ENCODE measurements around the gene TEAD1.
A peak's percentile ranks its signal among the peaks of the same experiment; 100 is the strongest.

The TEAD1 gene

GRCh38 chr11:12859872-12860657 lies 185.8 kb downstream of the TEAD1 start:
- Histone ChIP-seq H3K36me3 (ENCODE audit: low read depth) (peaks cover 13% of the 10 kb centered on the region; the same call in 1 of the 2 replicates), H3K4me1 (ENCODE audit: insufficient read depth, poor library complexity, severe bottlenecking) (peaks cover 6% of the 10 kb centered on the region), H3K27ac (ENCODE audit: poor library complexity, severe bottlenecking) (no peak overlapping the region), H3K9me3 (ENCODE audit: severe bottlenecking) (no peaks in the 10 kb centered on the region), H3K27me3 (ENCODE audit: insufficient read depth, poor library complexity, severe bottlenecking) (no peaks in the 10 kb centered on the region), H3K4me3 (ENCODE audit: severe bottlenecking) (no peak overlapping the region)
- no peak for TF ChIP-seq CTCF (IDR thresholded peaks at IDR 0.05; ENCODE audit: poor library complexity, severe bottlenecking)
- ATAC-seq (ENCODE audit: low read depth) (no peak), DNase-seq (ENCODE audit: low spot score) (no peak)

- H3K27ac ChIP-seq (ENCODE audit: poor library complexity, severe bottlenecking): no peak overlapping the region
- TF ChIP-seq CTCF (IDR thresholded peaks at IDR 0.05; ENCODE audit: poor library complexity, severe bottlenecking): no peak
- no peak for ATAC-seq (ENCODE audit: low read depth)
These were observed 186.6 kb downstream of the TEAD1 start for GRCh38 chr11:12860827-12861226.

DNA sequence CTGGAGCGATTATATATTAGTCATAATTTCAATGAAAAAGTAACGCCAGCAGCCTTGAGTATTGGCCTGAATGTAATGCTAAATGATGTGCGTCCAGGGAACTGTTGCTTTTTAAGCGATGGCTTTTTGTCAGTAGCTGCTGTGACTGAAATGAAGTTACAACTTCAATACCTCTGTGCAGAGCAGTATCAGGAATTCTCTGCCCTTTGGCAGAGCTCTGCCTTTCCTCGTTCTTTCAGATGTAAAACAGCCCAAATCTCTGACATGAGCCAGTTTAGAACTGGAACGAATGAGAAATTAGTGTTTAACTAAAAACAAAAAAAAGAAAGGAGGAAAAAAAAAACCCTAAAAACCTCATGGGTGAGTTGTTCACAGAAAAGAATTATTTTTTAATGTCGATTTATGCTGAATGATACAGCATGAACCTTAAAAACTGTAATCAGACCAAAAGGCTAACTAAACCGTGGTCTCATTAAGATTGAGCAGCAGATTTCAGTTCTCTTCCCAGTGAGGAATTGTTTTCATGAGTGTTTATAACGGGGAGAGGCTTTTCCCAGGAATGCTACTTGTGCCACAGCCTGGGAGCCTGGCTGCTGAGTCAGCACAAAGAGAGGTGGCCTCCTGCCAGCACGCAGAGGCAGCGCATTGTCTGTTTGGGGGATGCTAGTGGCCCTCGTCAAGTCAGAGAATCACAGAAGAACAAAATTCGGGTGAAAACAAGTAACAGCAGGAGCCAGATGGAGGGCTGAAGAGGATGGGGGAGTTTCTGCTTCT lies 188.7 kb downstream of the TEAD1 start:
- 0 out of 3 replicates have a peak, but pooled peaks have one; percentile 38 for ATAC-seq (ENCODE audit: low read depth)
- Histone ChIP-seq H3K36me3 (ENCODE audit: low read depth) (peaks cover 14% of the 10 kb centered on the region; the same call in 1 of the 2 replicates), H3K27ac (ENCODE audit: poor library complexity, severe bottlenecking) (no peak overlapping the region), H3K27me3 (ENCODE audit: insufficient read depth, poor library complexity, severe bottlenecking) (no peaks in the 10 kb centered on the region), H3K9me3 (ENCODE audit: severe bottlenecking) (no peaks in the 10 kb centered on the region), H3K4me1 (ENCODE audit: insufficient read depth, poor library complexity, severe bottlenecking) (peaks cover 6% of the 10 kb centered on the region), H3K4me3 (ENCODE audit: severe bottlenecking) (no peak overlapping the region)
- TF ChIP-seq CTCF (IDR thresholded peaks at IDR 0.05; ENCODE audit: poor library complexity, severe bottlenecking): no peak
- no peak for DNase-seq (ENCODE audit: low spot score)

More at GRCh38 chr11:12860827-12861226, 186.6 kb downstream of the TEAD1 start:
- Histone ChIP-seq H3K9me3 (ENCODE audit: severe bottlenecking) (no peaks in the 10 kb centered on the region), H3K4me3 (ENCODE audit: severe bottlenecking) (no peak overlapping the region), H3K36me3 (ENCODE audit: low read depth) (peaks cover 14% of the 10 kb centered on the region; the same call in 1 of the 2 replicates), H3K27me3 (ENCODE audit: insufficient read depth, poor library complexity, severe bottlenecking) (no peaks in the 10 kb centered on the region), H3K4me1 (ENCODE audit: insufficient read depth, poor library complexity, severe bottlenecking) (peaks cover 6% of the 10 kb centered on the region)
- no peak for DNase-seq (ENCODE audit: low spot score)

GRCh38 chr11:12863605-12864121 lies 189.4 kb downstream of the TEAD1 start:
- Histone ChIP-seq H3K36me3 (ENCODE audit: low read depth) (peaks cover 14% of the 10 kb centered on the region; the same call in 1 of the 2 replicates), H3K9me3 (ENCODE audit: severe bottlenecking) (no peaks in the 10 kb centered on the region), H3K27ac (ENCODE audit: poor library complexity, severe bottlenecking) (no peak overlapping the region), H3K27me3 (ENCODE audit: insufficient read depth, poor library complexity, severe bottlenecking) (no peaks in the 10 kb centered on the region), H3K4me3 (ENCODE audit: severe bottlenecking) (no peak overlapping the region), H3K4me1 (ENCODE audit: insufficient read depth, poor library complexity, severe bottlenecking) (peaks cover 6% of the 10 kb centered on the region)
- DNase-seq (ENCODE audit: low spot score): no peak
- TF ChIP-seq CTCF (IDR thresholded peaks at IDR 0.05; ENCODE audit: poor library complexity, severe bottlenecking): no peak
- ATAC-seq (ENCODE audit: low read depth): no peak
